NCI-H446 treated with DMSO at 0.1 percent for 48 hours (cell line): ENCODE results near the gene AMPH.
"Not testable (repeated sequence)": the region's sequence is repeated elsewhere in the genome, so short reads cannot be mapped to it uniquely, and the experiment has no call there.

ENCODE experiments used
- DNase-seq: peaks from one replicate; lab custom pipeline; 2025; lab: John Stamatoyannopoulos, UW

Gene AMPH

GRCh38 chr7:38349869-38350583, 281.1 kb downstream of the AMPH start:
- not testable (repeated sequence) for DNase-seq

DNA sequence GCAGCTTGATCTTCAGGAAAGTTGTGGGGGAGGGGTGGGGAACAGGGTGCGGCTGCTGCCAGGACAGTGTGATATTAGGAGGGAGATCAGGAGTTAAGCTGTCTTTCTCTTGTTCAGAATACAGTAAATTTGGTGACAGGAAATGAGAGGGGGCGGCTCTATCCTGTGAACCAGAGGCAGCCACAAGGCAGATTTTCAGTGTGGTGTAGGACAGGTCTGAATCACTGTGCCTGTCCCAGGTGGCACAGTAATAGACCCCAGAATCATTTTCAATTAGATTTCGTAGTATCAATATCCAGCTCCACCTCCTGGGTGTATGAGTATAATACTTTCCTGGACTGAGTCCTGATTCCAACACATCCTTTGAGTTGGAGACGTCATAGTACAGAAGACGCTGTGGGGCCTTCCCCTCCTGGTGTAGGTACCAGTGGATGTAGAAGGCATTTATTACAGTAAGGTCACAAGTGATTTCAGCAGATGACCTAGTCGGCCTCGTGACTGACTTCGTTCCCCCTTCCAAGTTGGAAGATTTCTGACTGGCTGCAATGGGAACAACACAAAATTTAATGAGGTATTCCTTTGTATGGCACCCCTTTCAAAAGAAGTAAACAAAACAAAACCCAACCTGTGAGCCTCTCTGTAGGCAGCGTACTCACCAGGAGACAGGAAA, 281.9 kb downstream of the AMPH start:
- not testable (repeated sequence) for DNase-seq

DNA sequence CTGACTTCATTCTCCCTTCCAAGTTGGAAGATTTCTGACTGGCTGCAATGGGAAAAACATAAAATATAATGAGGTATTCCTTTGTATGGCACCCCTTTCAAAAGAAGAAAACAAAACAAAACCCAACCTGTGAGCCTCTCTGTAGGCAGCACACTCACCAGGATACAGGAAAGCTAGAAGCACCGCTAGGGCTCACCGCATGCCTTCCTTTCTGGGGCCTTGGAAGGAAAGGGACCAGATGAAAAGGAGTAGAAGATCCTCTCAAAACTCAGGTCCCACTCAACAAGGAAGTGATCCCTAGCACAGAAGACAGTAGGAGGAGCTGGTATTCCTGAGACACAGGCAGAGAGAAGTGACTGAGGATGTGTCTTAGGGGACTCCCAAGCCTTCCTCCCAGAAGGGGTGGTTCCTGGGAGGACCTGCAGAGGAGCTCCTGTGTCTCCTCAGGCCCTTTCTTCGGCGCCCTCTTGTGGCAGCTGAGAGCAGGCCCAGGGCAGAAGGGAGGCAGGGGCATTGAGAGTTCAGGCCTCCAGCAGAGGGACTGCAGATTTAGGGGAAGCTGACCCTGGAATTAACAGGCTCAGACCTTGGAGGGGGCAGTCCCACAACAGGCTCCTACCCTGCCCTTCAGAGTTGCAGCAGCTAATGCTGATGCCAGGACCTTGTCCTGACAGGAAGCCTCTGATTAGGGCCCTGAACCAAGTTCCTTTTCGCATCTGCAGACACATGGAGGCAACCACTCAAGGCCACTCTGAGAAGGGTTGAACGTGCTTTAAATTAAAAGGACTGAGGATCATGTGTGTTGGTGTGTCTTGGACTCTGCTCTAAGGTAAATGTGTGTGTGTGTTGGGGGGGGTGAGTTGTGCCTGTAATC, 285.6 kb downstream of the AMPH start:
- DNase-seq = peak; percentile 32

GRCh38 chr7:38344741-38345140, 286.4 kb downstream of the AMPH start:
- DNase-seq = not testable (repeated sequence)

GRCh38 chr7:38342135-38342534, 289.0 kb downstream of the AMPH start:
- not testable (repeated sequence) for DNase-seq

DNA sequence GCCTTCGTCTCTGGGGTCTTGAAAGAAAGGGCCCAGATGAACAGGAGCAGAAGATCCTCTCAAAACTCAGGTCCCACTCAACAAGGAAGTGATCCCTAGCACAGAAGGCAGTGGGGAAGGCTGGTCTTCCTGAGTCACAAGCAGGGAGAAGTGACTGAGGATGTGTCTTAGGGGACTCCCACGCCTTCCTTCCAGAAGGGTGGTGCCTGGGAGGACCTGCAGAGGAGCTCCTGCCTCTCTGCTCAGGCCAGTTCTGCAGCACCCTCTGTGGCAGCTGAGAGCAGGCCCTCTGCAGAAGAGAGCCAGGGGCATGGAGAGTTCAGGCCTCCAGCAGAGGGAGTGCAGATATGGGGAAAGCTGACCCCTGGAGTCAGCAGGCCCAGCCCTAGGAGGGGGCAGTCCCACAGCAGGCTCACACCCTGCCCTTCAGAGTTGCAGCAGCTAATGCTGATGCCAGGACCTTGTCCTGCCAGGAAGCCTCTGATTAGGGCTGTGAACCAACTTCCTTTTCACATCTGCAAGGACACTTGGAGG, 289.9 kb downstream of the AMPH start:
- DNase-seq = not testable (repeated sequence)

- no peak for DNase-seq
Measured at GRCh38 chr7:38339953-38340819, 291.0 kb downstream of the AMPH start.

DNA sequence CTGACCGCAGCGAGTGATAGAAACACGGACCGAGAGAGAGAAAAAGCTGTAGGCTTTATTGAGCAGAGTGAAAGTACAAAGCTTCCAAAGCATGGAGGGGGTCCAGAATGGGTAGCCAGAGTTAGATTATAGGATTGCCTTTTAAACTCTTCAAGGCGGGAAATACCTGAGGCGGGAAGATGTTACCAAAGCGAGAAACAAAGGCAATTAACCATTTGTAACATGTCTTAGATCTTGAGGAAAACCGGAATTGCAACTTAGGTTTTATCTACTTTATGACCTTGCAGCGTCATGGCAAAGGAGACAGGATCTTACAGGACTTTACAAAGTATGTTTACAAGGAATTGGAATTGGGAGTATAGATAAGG, 295.0 kb downstream of the AMPH start:
- DNase-seq = not testable (repeated sequence)

- peak; percentile 37 for DNase-seq
Measured at GRCh38 chr7:38335492-38336147, 295.6 kb downstream of the AMPH start.

DNA sequence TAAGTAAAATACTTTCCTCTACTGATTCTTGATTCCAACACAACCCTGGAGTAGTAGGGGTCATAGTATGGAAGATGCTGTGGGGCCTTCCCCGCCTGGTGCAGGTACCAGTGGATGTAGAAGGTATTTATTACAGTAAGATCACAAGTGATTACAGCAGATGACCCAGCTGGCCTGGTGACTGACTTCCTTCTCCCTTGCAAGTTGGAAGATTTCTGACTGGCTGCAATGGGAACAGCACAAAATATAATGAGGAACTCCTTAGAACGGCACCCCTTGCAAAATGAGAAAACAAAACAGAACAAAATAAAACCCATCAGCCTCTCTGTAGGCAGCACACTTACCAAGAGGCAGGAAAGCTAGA, 296.1 kb downstream of the AMPH start:
- DNase-seq = no peak

- no peak for DNase-seq
Measured at GRCh38 chr7:38334163-38334562, 297.0 kb downstream of the AMPH start.
